Gastrocnemius medialis (tissue), 4 donors: ENCODE results near the gene DNAJB14. TPM values are rescaled to one million over a fixed set of nuclear protein-coding genes. Genes with fewer than 3 reads are reported as not detected.

ENCODE experiments used
- ATAC-seq, 2 donors: fragments of 150-250 bp; one replicate each; pipeline ENCODE4 v1.9.1; 2016
- DNase-seq, 2 donors: peaks; one replicate each; pipeline ENCODE4 v3.0.0-alpha.2; 2019
- H3K27ac ChIP-seq, 4 donors: fragments of 200-600 bp; sonication (generic); 1 replicate in 1 of 4; 2 replicates in 3 of 4; pipeline ENCODE4 v1.5.1; 2016 to 2018; ENCODE audit warnings: mild to moderate bottlenecking in 2 of 4, moderate library complexity in 1 of 4
- H3K27me3 ChIP-seq, 3 donors: fragments of 200-600 bp; sonication (generic) in 2 of 3; 1 replicate in 1 of 3; 2 replicates in 2 of 3; pipeline versions ENCODE4 v1.5.1 to v1.6.0; 2016 to 2019; ENCODE audit warnings: mild to moderate bottlenecking in 1 of 3, moderate library complexity in 1 of 3
- H3K36me3 ChIP-seq, 2 donors: fragments of 200-600 bp; sonication (generic) in 1 of 2; one replicate each; pipeline ENCODE4 v1.5.1; 2017 to 2018
- H3K4me1 ChIP-seq, 2 donors: fragments of 200-600 bp; sonication (generic) in 1 of 2; one replicate each; pipeline ENCODE4 v1.5.1; 2016 to 2017; ENCODE audit warnings: mild to moderate bottlenecking in 2 of 2
- H3K4me3 ChIP-seq, 4 donors: fragments of 200-600 bp; sonication (generic) in 3 of 4; 1 replicate in 1 of 4; 2 replicates in 3 of 4; pipeline ENCODE4 v1.5.1; 2016 to 2019; ENCODE audit warnings: mild to moderate bottlenecking in 2 of 4
- H3K9me3 ChIP-seq, 3 donors: fragments of 200-600 bp; sonication (generic) in 2 of 3; 1 replicate in 1 of 3; 2 replicates in 2 of 3; pipeline ENCODE4 v1.5.1; 2016 to 2019
- POLR2A ChIP-seq, 2 donors: fragments of 450-650 bp; IDR thresholded peaks; one replicate each; pipeline ENCODE4 v1.6.1; 2017; ENCODE audit warnings: antibody characterized with exemption in 2 of 2, mild to moderate bottlenecking in 2 of 2, moderate library complexity in 2 of 2
- in situ Hi-C, 4 donors: fragments of 200-750 bp; cut with MboI; loops; one replicate each; pipeline versions ENCODE4 v1.15.0 to v1.8.0; 2017; ENCODE audit warnings: low sequenced_read_pairs in 4 of 4
- intact Hi-C: fragments of 100-400 bp; cut with DNase I; formaldehyde crosslinking; loops from one replicate; pipeline ENCODE4 v1.15.1; 2023; ENCODE audit warnings: low total_unique reads
- total RNA-seq, 4 donors: library from RNA; depleted of rRNA; stranded (reverse); fragments of >200 nt; gene quantifications; one replicate each; pipeline versions ENCODE4 v1.1.0 to v1.2.3, GENCODE V29; 2016
- TF ChIP-seq, protein P1 (sequence below), 5 experiments: fragments of 450-650 bp in 3 of 5; fragments of 200-600 bp in 2 of 5; sonication (generic) in 2 of 5; IDR thresholded peaks in 4 of 5; conservative IDR thresholded peaks in 1 of 5; 1 replicate in 4 of 5; 2 replicates in 1 of 5; pipeline ENCODE4 v1.5.1; 2016 to 2019; ENCODE audit warnings: antibody characterized with exemption in 5 of 5, mild to moderate bottlenecking in 3 of 5, moderate library complexity in 3 of 5

DNAJB14 gene
- 10 to 100 TPM; 14.2 to 26.9 (median 15.2) TPM for total RNA-seq

DNA sequence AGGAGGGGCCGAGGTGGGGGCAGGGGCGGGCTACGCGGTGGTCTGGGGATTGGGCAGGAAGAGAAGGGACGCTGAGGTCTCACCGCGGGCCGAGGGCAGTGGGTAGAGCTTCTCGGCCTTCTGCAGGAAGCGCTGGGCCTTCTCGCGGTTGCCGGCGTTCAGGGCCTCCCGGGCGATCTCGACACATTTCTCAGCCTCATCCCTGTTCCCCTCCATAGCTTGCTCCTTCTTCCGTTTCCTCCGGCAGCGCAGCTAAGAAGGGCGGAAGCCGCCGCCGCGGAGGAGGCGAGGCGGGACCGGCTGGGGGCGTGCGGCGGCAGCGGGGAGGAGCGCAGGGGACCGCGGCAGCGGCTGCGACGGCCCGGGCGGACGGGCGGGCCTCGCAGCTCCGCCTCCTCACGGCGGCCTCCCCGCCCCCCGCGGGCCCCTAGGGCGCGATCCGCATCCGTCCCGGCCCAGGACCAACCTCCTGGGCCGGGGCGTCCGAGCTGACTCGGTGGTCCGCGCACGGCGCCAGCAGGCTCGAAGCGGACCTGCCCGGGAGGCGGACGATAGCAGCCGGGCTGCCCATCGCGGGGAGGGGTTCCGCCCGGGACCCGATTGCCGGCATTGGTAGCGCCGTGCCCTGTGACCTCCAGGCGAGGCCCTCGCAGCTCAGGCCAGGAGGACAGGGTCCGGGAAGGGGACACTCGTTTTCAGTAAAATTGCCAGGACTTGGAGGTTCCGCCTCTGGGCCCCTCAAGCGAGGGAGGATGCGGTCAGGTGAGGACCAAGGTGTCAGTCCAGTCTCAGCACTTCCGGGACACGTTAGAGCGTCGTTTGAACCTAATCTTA is at the start of gene DNAJB14:
Gene DNAJB14 (minus strand): TSS at position 263 of the 834 bp plus-strand sequence. CDS start 47 bp downstream, at position 216.
- TF ChIP-seq, protein P1, sequence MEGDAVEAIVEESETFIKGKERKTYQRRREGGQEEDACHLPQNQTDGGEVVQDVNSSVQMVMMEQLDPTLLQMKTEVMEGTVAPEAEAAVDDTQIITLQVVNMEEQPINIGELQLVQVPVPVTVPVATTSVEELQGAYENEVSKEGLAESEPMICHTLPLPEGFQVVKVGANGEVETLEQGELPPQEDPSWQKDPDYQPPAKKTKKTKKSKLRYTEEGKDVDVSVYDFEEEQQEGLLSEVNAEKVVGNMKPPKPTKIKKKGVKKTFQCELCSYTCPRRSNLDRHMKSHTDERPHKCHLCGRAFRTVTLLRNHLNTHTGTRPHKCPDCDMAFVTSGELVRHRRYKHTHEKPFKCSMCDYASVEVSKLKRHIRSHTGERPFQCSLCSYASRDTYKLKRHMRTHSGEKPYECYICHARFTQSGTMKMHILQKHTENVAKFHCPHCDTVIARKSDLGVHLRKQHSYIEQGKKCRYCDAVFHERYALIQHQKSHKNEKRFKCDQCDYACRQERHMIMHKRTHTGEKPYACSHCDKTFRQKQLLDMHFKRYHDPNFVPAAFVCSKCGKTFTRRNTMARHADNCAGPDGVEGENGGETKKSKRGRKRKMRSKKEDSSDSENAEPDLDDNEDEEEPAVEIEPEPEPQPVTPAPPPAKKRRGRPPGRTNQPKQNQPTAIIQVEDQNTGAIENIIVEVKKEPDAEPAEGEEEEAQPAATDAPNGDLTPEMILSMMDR (IDR thresholded peaks at IDR 0.05 in 4 of 5, conservative IDR thresholded peaks at IDR 0.05 in 1 of 5), result peak in 2 of 5 experiments; percentile 13 to 15
- peak in 1 of 2 donors; percentile 31 for TF ChIP-seq POLR2A (IDR thresholded peaks at IDR 0.05)
- ATAC-seq, result peak; percentile 11 to 19
- Histone ChIP-seq H3K36me3 (peaks cover 0 to 13% of the 10 kb centered on the region in 2 donors), H3K9me3 (no peaks in the 10 kb centered on the region), H3K27me3 (no peaks in the 10 kb centered on the region), H3K4me1 (peaks cover 36 to 40% of the 10 kb centered on the region in 2 donors), H3K4me3 (peak within 1 kb of the TSS; percentile 79 to 95 (median 84)), H3K27ac (peak within 1 kb of the TSS; percentile 90 to 98 (median 97))
- in situ Hi-C loops (loop anchor here (5.0 to 25.0 kb wide), 3 partner anchors 52 to 384 kb away; partner anchors contain the start of genes TRMT10A (in 3 of the 4), LAMTOR3 (in 1 of the 4) and MTTP (in 1 of the 4)), intact Hi-C loops (loop anchor here (5.0 to 10.0 kb wide), 2 partner anchors 314 to 1398 kb away; partner anchors contain the start of gene PPP3CA)
- peak; percentile 27 to 56 for DNase-seq

DNA sequence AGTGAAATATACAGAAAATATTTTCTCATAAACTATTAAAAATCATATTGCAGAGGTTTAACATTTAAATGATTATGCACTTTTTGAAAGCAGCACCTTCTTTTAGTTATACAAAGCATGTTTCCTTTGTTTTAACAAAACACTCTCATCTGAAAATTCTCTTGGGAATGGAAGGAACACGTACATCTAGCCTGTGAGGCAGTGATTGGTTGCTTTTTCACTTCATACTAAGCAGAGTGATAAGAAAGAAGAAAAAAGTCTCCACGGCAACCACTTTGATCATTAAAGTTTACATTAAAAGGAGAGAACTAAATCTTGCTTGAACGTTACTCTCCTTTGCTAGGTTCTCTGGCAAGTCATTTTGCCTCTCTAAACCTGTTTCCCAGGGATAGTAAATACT is 45.3 kb upstream of the DNAJB14 start:
- ATAC-seq (no peak), DNase-seq (no peak)
- TF ChIP-seq POLR2A (IDR thresholded peaks at IDR 0.05), result no peak
- TF ChIP-seq, protein P1 (IDR thresholded peaks at IDR 0.05 in 4 of 5, conservative IDR thresholded peaks at IDR 0.05 in 1 of 5), result no peak

DNA sequence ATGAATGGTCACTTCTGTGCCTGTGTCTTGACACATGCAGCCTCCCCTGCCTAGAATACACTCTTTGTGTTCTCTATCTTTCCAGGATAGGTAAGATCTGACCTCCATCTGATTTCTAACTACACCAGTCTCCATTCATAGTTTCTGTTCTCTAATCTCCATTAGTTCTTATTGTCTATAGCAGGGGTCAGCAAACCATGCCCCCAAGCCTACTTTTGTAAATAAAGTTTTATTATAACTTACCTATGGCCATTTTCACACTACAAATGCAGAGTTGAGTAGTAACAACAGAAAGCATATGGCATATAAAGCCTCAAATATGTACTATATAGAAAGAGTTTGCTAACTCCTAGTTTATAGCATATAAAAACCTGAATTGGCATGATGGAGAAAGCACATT is 41.3 kb upstream of the DNAJB14 start:
- no peak for TF ChIP-seq POLR2A (IDR thresholded peaks at IDR 0.05)
- TF ChIP-seq, protein P1 (IDR thresholded peaks at IDR 0.05 in 4 of 5, conservative IDR thresholded peaks at IDR 0.05 in 1 of 5), result no peak
- Histone ChIP-seq H3K4me3 (no peak overlapping the region), H3K36me3 (no peaks in the 10 kb centered on the region), H3K27me3 (no peaks in the 10 kb centered on the region), H3K27ac (no peak overlapping the region), H3K9me3 (no peaks in the 10 kb centered on the region), H3K4me1 (no peaks in the 10 kb centered on the region)
- no peak for ATAC-seq
- intact Hi-C loops, result no loop called here
- in situ Hi-C loops, result no loop called here
- DNase-seq, result no peak

More for the DNA sequence above, 45.3 kb upstream of the DNAJB14 start:
- intact Hi-C loops (no loop called here), in situ Hi-C loops (no loop called here)
- Histone ChIP-seq H3K27ac (no peak overlapping the region), H3K9me3 (no peaks in the 10 kb centered on the region), H3K4me1 (no peaks in the 10 kb centered on the region), H3K36me3 (no peaks in the 10 kb centered on the region), H3K27me3 (no peaks in the 10 kb centered on the region), H3K4me3 (no peak overlapping the region)

DNA sequence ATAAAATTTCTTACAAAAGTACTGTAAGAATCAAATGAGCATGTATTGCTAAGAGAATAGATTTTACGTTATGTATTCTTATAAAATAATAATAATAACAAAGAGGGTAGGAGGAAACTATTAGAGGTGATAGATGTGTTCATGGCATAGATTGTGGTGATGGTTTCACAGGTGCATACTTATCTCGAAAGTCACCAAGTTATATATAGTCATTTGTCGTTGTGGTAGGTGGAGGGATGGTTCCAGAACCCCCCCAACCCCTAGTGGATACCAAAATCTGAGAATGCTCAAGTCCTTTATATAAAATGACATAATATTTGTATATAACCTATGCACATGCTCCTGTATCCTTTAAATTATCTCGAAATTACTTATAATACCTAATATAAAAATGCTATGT is 40.4 kb upstream of the DNAJB14 start:
- Histone ChIP-seq H3K9me3 (no peaks in the 10 kb centered on the region), H3K36me3 (no peaks in the 10 kb centered on the region), H3K27me3 (no peaks in the 10 kb centered on the region), H3K4me3 (no peak overlapping the region), H3K4me1 (no peaks in the 10 kb centered on the region), H3K27ac (no peak overlapping the region)
- in situ Hi-C loops (no loop called here), intact Hi-C loops (no loop called here)
- TF ChIP-seq POLR2A (IDR thresholded peaks at IDR 0.05), result no peak
- ATAC-seq (no peak), DNase-seq (no peak)

DNA sequence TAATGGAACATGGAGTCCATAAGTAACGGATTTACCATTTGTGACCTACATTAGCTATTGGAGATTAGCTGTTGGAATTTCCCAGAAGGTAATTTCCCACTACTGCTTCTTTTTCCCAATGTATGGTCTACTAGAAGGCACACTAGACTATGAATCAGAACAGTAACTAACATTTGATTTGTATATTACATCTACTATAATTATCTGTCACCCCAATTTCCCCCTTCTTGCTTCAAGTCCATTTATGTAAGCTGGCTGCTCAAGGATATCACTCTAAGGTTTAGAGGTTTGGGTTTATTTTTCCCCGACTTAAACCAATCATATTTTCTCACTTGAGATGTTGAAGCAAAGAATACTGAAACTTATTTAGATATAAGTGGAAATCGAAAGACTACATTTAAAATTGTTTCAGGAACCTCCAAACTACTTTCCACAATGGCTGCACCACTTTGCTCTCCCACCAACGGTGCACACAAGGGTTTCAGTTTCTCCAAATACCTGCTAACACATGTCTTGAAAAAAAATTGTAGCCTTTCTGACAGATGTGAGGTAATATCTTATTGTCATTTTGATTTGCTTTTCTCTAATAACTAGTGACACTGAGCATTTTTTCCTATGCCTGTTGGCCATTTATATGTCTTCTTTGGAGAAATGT is 37.0 kb upstream of the DNAJB14 start:
- no peak for DNase-seq
- Histone ChIP-seq H3K27me3 (no peaks in the 10 kb centered on the region), H3K9me3 (no peaks in the 10 kb centered on the region), H3K4me3 (no peak overlapping the region), H3K36me3 (no peaks in the 10 kb centered on the region), H3K4me1 (no peaks in the 10 kb centered on the region), H3K27ac (no peak overlapping the region)
- in situ Hi-C loops, result no loop called here
- ATAC-seq, result no peak
- TF ChIP-seq POLR2A (IDR thresholded peaks at IDR 0.05), result no peak
- TF ChIP-seq, protein P1 (IDR thresholded peaks at IDR 0.05 in 4 of 5, conservative IDR thresholded peaks at IDR 0.05 in 1 of 5), result no peak
- intact Hi-C loops, result no loop called here
